ENCODE results near the gene PPME1.

PPME1 gene

DNA sequence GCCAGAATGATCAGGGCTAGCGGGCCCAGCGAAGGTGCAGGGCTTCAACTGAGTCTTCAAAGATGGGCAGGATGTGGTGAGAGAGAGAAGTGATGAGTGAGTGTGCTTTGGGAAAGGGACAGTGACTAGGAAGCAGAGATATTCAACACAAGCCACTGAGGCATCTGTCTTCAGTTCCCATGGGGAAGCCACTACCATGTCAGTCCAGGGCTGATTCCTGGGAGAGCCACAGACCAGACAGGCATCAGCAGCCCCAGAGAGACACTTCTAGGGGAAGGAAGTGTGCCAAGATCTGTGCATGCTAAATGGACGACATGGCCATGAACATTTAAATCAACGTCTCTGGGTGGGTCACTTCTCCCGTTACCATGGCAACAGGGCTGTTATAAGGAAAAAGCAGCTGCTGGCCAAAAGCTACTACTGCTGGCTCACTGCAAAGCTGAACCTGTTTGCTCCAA, 111.9 kb downstream of the PPME1 start:
- no peak for DNase-seq

DNA sequence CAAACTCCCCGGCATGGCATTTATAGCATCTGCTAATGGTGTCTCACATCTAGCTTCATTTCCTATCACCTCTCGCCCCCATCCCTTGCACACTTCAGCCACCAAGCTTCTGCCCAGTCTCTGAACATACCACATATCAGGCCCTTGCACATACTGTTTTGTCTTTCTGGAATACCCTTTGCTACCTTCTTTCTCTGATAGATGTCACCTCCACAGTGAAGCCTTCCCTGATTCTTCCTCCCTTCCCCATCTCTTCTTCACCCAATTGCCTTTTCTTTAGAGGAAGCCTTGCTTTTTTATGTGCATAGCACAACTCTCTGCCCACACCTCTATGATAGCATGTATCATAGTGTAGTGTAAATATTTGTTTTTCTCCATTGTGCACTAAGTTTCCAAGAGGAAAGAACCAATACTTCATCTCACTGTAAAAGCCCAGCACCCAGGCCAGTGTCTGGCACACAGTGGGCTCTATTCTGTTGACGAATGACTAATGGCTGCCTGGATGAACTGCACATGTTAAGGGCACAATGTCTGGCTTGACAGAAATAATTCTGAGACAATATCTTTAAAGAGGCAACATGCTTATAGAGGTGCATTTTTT, 112.6 kb downstream of the PPME1 start:
- no peak for DNase-seq

DNA sequence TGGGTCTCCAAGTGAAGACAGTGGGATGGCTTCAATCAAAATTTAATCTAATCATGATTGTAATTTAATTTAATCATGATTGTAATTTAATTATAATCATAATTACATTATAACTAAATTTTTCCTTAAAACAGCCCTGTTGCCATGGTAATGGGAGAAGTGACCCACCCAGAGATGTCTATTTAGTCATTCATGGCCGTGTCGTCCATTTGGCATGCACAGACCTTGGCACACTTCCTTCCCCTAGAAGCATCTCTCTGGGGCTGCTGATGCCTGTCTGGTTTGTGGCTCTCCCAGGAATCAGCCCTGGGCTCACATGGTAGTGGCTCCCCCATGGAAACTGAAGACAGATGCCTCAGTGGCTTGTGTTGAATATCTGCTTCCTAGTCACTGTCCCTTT, 113.4 kb downstream of the PPME1 start:
- no peak for DNase-seq

DNA sequence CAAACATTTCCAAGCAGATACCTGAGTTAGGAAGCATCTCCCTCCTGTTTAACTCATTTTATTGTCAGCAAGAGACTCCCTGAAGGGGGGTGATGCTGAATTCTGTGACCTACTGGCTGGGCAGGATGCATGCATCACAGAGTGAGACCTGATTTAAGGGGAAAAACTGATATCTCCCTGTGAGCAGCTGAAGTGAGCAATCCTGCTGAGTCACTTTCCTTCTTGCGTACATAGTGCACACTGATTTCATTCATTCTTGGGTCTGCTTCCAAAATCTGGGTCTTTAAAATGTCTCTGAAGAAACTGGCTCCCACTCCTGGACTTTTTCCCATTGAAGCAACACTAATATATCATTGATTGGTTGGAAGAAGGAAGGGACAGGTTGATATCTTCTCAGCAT, 117.1 kb downstream of the PPME1 start:
- no peak for DNase-seq

DNA sequence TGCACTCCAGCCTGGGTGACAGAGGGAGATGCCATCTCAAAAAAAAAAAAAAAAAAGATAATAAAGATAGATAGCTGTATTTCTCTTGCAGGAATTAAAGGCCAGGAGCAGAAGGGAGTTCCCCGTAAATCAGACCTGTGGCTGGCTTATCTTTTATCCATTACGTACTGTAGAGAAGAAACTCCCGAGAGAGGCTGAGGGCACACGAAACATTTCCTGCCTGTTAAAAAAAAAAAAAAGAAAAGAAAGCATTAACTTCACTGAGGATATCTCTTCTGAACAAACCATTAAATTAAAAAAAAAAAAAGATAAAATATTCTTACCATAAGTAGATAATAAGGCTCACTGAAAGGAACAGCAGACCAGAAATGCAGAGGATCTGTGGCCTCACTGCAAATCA, 117.8 kb downstream of the PPME1 start:
- DNase-seq, result no peak

DNA sequence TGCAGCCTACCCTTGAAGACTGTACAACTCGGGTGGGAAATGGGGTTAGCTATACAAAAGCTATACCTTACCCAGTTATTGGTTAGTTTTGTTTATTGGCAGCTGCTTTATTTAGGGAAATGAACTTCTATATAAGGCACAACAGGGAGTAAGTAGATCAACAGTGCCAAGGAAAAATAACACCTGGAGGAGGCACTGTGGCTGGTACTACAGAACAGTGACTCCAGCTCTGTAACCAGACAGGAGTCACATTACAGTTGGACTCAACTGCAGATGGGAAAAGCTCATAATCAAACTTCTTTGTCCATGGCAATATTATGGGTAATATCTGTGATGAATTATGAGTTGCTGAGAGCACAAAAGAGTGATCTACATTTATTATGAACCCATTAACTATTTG, 126.4 kb downstream of the PPME1 start:
- no peak for DNase-seq

DNA sequence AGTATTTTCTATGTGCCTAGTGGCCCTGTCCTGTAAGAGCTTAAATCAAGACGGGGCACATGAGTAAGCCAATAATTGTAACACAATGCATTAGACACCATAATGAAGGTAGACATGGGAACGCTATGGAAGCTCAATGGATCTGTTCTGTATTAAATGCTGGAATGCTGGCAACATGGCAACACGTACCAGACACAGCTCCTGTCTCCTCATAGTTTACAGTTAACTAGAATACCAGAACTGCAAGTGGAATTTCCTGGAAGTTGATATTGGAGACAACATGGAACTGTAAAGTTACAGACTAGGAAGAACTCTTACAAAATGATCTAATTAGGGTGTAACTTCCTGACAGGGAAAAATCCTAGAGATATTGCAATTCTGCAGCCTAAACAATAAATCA, 127.9 kb downstream of the PPME1 start:
- no peak for DNase-seq

Data from NCI-H1930 (cell line).